ENCODE results near the gene ZDHHC11.
"Not testable (repeated sequence)": the region's sequence is repeated elsewhere in the genome, so short reads cannot be mapped to it uniquely, and the experiment has no call there.

The ZDHHC11 gene

DNA sequence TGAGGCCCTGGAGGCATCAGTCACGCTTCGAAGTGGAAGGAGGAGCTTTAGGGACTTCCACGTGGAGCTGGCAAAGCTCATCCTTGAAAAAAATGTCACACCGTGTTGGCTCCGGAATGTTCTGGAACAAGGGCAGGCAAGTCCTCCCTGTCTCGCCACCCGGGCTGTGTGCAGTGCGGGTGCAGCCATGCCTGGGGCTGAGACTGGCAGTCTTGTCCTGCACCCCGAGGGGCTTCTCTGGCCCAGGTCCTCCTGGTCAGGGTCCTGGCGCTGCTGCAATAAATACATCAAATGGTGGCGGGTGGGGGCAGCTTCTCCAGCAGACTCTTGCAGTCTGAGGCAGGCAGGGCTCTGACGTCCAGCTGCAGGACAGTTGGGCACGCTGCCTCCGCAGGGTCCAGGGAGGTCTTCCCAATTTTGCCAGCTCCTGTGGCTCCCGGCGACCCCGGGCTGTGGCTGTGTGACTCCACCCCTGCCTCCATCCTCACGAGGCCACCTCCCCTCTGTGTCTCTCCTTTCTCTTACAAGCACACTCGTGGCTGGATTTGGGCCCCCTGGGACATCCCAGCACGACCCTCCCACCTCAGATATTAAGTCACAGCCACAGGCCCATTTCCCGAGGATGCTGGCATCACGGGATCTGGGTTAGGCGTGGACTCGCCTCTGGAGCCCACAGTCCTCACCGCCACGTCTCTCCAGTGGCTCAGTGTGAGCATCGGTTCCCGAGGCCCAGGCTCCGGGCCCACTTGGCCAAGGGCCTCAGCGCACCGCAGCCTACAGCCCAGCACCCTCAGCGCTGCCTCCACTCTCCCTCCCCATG, 8.2 kb downstream of the ZDHHC11 start:
- not testable (repeated sequence) for DNase-seq

DNA sequence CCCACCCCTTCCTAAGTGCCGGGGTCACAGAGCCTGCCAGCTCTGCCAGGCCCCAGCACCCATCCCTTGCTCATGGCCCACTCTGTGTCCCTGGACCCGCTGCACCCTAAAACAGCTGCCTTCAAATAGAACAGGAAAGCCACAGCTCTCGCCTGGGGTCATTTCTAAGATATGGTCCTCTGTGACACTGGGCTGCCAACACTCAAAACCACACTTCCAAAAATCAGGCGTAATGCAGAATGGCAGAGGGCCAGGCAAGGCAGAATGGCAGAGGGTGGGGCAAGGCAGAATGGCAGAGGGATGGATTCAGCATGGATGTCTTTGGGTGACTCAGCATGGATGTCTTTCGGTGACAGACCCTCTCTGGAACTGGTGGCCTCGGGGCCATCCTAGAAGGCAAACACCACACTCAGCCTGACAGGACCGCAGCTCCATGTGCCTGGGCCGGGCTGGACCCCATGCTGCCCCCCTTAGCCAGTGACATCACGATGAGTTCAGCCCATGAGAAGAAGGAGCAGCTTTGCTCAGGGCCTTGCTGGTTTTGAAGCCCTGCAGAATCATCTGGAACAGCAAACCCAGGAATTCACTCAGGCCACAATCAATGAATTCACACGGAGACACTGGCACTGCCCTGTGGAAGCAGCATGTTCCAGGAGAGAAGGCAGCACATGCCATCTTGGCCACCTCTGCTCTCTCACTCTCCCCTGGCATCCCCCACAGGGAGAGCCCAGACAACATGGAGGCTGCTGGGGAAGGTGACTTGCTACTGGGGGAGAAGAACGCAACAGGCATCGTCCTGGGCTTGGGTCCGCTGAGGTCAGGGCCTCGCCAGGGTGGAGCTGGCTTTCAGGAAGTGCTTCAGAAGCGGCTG, 9.0 kb downstream of the ZDHHC11 start:
- peak; percentile 1 for DNase-seq

DNA sequence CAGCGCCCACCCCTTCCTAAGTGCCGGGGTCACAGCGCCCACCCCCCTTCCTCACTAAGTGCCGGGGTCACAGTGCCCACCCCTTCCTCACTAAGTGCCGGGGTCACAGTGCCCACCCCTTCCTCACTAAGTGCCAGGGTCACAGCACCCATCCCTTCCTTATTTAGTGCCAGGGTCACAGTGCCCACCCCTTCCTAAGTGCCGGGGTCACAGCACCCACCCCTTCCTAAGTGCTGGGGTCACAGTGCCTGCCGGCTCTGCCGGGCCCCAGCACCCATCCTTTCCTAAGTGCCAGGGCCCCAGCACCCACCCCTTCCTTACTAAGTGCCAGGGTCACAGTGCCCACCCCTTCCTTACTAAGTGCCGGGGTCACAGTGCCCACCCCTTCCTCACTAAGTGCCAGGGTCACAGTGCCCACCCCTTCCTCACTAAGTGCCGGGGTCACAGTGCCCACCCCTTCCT, 9.8 kb downstream of the ZDHHC11 start:
- not testable (repeated sequence) for DNase-seq

DNA sequence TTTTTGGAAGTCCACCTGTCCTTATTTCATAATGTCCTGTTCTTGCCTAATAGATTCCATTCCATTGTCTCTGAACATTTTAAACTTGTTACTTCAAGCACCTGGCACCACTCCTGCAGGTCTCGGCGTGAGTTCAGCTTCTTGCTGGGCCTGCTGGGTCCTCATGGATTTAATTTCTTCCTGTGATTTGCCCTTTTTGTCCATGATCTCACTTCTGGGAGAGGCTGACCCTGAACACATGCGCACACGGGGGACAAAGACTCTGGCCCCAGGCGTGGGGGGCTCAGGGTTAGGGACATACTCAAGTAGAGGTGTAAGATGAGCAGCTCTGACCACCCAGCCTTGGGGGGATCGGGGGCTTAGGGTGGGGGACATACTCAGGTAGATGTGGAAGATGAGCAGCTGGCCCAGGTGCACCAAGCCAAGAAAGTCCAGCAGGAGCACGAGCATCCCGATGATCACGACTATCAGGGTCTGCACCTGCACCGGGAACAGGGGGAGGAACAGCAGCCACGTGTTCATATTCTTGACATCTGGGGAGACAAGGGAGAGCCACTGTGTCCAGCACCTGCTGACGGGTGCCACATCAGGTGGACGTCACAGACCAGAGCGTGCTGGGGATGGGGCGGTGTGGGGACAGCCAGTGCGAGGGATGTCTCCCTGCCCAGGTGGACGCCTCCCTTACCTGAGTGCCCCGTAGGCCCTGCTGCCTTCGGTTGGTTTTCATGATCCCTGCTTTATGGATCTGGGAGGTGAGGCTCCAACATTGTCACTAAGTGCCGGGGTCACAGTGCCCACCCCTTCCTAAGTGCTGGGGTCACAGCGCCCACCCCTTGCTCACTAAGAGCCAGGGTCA, 10.4 kb downstream of the ZDHHC11 start:
- DNase-seq = peak; percentile 0

DNA sequence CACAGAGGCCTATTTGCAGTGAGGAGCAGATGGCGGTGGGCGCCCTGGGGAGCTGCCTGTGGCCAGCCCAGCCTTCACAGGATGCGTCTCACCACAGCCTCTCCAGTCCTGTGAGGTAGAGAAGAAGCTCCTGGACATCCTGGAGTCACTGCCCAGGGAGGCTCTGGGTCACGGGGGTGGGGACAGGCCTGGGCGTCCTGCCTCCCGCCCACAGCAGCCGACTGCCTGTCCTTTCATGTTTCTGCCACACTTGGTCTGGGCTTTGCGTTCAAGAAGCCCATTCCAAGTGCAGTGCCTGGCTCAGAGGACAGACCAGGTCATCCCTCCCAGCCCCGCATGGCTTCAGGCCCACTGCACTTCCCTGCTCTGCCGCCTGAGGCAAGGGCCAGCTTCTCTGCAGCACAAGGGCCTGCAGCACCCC, 12.3 kb downstream of the ZDHHC11 start:
- not testable (repeated sequence) for DNase-seq

DNA sequence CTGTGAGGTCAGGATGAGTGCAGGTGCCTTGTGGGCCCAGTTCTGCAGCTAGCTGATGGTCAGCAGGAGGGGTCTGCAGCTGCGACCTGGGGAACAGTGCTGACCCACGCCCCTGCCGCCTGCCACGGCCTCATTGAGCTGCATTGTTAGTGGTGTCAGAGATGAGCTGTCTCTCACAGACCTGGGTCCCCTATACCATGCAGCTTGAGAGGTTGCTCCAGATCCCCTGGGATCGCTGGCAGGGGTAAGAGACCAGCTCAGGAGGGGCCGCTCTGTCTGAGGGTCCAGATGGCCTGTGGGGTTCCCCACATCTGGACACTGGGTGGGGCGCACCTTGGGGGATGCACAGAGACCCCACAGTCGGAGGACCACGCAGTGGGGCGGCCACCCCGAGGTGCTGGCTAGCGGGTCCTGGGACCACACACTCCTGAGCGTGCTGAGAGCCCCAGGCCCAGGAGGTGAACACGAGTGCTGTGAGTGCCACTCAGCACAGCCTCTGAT, 13.1 kb downstream of the ZDHHC11 start:
- not testable (repeated sequence) for DNase-seq

DNA sequence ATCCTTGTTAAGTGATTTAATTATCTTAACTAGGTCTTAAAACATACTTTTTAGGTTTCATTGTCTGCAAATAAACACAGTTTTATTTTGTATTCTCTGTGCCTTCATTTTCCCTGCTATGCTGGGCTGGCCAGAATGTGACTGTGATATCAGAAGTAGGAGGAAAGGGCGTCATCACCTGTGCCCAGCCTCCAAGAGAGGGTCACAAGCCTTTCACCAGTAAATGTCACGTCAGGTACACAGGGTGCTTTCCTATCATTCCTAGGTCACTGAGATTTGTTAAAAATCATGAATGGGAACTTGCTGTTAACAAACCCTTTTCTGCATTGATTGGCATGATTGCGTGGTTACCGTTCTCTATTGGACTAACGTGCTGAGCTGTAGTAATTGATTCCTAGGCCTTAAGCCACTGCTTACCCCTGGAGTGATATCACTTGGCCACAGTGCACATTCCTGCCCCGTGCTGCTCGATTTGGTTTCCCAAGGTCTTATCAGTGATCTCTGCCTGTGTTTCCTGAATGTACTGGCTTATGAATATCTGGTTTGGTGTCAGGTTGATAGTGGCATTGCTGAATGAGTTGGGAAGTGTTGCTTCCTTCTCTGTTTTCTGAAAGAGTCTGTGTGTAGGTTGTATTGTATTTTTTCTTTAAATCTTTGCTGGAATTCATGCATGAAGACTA, 14.7 kb downstream of the ZDHHC11 start:
- not testable (repeated sequence) for DNase-seq

DNA sequence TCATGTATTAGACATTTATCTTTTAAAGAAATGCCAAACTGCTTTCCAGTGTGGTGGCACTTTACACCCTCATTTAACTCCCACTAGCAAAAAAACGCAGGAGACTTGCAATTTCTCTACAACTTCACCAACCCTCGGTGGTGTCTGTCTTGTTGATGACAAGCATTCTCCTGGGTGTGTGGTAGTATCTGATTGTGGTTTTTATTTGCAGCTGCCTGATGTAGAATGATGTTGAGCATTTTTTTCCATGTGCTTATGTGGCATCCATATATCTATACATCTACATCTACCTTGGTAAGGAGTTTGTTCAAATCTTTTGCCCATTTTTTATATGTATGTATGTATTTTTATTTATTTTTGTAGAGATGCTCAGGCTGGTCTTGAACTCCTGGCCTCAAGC, 16.8 kb downstream of the ZDHHC11 start:
- DNase-seq = not testable (repeated sequence)

DNA sequence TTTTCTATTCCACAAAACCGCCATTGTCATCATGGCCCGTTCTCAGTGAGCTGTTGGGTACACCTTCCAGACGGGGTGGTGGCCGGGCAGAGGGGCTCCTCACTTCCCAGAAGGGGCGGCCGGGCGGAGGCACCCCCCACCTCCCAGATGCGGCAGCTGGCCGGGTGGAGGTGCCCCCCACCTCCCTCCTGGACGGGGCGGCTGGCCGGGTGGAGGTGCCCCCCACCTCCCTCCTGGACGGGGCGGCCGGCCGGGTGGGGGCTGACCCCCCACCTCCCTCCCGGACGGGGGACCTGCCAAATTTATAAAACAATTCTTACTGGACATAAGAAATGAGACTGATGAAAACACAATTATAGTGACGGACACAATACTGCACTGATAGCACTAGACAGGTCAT, 22.6 kb downstream of the ZDHHC11 start:
- DNase-seq = not testable (repeated sequence)

DNA sequence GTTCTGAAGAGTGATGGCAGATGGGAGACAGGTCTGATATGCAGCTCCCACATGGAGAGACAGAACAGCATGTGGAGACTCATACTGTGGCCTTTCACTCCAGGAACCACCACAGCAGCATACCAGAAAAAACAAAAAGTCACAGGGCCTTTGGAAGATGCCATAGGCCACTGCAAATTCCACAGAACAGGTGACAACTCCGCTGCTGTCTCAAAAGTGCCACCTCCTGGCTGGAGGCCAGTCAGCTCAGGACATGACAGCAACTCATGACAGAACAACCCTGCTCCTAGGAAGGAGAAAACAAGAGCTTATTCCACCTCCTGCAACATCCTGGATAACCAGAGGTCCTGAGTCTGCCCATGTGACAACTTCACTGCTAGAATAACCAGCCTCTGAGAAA, 25.2 kb downstream of the ZDHHC11 start:
- not testable (repeated sequence) for DNase-seq

DNA sequence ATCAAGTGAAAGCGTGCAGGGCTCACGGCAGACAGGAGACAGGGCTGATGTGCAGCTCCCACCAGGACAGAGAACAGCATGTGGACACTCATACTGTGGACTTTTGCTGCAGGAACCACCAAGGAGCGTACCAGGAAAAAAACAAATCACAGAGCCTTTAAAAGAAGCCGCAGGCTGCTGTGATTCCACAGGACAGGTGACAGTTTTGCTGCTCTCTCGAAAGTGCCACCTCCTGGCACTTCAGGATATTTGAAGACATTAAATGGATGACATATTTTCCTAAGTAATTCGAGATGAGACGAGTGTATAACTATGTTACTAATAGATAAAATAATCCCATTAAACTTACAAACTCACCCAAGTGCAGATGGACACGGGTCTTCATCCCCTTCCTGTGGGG, 29.3 kb downstream of the ZDHHC11 start:
- DNase-seq = no peak

DNA sequence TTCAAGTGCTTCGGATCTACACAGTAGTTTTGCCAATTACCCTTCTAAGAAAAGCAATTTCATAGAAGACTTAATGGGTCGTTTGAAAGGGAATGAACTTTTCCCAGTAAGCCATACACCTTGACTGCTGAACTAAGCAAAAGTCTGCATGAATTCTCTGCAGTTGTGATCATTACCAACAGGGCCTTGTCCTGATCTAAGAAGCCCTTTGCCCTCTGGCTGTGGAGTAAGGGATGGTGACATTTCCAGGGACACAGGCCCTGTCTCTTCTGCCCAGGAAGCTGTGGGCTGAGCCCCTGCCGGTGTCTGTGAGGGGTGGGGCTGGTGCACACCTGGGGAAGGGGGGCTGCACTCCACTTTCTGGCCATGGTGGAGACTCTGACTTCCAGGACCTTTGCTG, 30.5 kb downstream of the ZDHHC11 start:
- DNase-seq = no peak

DNA sequence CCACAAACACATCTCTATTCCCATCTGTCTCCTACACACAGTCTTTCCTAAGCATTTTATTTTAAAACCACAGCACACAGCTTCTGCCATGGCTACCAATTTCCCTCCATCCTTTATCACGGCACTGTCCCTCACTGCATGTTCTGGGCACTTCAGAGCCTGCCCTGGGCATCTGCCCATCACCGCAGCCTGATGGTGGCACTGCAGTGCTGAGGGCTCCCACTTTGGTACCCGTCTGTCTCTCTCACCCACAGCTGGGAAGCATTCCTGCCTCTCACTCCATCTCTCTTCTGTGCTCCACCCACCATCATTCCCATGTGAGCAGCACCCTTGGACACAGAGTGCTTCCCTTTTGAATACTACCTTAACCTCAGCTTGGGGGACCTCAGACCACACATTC, 31.7 kb downstream of the ZDHHC11 start:
- DNase-seq = no peak

DNA sequence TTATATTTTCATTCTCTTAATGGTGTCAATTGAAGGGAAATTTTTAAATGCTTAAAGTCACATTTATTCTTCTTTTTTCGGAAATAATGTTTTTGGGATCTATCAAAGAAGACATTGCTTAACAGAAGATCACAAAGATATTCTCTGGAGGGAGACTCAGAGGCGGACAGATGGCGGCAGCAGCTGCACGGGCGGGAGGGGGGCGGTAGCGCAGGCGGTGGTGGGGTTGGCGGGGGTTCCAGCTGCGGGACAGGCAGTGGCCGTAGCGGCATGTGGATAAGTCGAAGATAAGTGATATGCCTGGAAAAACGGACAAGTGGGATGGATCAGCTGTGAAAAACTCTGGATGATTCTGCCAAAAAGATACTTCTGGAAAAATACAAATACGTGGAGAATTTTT, 34.6 kb downstream of the ZDHHC11 start:
- no peak for DNase-seq

DNA sequence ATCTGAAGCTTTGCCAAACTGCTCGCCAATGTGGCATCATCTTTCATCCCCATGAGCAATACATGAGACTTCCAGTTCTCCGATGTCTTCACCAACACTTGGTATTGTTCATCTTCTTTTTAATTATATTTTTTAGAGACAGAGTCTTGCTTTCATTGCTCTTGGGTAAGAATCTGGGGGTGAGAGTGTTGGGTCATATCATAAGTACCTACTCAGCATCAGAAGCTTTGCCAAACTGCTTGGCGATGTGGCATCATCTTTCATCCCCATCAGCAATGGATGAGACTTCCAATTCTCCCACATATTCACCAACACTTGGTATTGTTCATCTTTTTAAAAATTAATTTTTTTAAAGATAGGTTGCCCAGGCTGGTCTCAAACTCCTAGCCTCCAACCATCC, 35.3 kb downstream of the ZDHHC11 start:
- DNase-seq = no peak

DNA sequence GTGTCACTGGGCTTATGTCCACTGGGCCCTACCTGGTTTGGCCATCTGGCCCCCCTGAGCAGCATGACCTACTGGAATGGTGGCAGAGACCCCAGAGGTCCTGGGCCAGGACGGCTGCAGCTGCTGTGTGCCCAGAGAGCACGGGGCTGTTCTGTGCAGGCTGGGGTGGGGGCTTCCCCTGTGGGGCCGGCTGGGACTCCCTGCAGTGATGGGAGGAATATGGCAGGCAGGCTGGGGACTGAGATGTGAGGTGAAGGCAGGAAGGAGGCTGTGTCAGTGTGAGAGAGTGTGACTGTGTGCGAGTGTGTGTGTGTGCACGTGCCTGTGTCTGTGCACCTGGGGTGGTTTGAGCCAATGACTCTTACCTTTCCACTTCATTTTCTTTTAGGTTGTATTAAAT, 37.2 kb downstream of the ZDHHC11 start:
- DNase-seq = not testable (repeated sequence)

DNA sequence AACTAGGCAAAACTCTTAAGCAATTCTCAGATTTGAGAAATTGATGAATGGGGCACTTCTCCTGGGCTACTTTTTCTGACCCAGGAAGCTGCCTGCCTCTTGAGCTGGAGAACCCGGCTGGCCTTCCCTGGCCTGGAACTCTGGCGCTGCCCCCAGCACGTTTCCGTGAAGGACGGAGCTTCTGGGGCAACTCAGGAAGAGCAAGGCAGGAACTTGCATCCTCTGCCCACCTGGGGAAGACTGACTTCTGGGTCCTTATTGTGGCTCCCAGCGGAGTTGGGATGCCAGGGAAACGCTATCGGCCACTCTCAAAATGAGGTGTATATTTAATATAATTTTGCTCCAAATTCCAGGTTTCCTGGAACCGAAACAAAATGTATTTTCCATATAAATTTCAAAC, 39.4 kb downstream of the ZDHHC11 start:
- not testable (repeated sequence) for DNase-seq

DNA sequence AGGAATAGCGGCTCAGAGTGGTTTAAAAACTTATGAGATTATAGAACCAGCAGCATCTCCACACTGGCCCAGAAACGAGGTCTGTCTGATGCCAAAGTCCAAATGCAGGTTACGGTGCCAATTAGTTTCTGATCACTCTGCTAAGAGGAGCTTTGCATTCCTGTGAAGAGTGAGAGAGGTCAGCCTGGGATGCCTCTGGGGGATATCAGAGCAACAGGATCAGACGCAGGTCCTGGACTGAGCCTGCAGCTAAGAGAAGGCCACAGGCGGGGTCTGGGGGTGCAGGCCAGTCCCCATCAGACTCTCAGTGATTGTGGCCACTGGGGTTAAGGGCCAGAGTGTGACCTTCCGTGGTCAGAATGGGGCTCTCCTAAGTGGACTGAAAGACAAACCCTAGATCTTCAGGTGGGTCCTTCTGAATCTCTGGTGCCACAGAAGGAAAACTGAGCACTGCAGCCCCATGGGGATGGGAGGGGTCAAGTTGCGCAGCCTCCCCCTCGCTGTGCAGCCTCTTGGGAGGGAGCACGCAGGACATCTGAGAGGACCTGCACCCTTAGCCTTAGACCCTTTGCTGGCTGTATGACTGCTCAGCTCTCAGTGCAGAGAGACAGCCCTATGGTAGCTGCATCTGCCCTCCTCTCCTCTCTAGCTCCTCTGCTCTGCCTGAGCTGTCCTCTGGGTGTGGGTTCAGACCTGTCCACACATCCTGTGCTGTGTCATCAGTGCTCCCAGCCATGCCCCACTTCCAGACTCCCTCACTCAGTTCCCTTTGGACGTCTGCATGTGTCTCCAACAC, 42.9 kb downstream of the ZDHHC11 start:
- not testable (repeated sequence) for DNase-seq

DNA sequence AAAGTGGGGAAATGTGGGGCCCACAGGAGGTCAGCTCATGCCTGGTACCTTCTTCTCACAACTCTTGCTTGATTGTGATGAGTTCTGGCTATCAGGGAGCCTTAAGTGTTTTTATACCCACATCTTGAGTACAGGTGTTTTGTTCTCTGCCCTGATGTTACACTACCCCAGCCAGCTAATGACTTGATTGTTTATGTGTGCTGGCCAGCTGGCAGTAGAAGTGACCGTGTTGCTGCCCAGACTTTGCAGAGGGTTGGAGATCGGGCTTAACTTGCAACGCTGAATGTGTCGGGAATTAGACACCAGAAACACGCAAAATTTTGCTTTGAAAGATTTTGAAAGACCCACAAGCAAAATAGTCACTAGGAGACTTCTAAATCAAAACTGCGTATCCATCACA, 49.3 kb downstream of the ZDHHC11 start:
- no peak for DNase-seq

DNA sequence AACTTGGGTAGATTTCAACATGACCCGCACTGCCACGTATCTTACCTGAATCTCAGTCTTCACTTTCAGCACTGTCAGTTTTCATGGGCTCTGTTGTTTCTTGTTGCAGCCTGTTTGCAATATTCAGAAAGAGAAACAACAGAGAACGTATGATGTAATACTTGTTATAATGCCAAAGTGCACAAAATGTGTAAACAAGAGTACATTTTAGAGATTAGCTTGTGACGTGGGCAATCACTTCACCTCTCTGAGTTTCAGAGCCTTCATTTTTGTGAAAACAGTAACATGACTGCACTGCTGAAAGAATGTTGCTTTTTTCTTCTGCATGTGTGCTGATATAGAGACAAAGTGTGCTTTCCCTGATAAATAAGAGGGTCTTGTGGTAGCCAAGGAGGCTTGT, 49.7 kb downstream of the ZDHHC11 start:
- DNase-seq = not testable (repeated sequence)

DNA sequence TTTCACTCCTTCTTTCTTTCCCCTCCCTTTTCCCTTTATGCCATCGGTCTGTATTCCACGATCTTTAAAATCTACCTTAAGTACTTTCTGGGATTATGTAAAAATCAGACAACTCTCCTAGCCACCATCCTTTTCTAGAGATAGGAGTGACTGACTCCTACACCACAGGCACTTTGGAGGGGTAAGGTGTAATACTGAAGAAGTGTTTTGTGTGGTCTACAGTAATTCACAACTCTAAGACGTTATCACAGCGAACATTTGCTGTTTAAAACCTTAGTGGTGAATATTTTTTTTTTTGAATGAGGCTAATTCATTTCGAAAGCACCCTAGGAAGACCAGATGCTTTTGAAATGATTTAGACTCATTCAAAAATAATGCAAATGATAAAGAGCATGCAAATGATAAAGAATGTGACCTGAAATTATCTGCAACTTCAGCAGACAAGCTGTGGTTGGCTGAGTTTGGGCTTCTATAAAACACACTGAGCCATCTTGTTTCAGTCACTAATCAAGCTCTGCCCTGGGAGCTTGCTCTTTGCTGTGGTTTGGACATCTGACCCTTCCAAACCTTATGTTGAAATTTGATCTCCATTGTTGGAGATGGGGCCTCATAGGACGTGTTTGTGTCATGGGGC, 52.2 kb downstream of the ZDHHC11 start:
- not testable (repeated sequence) for DNase-seq

All from stimulated activated CD4-positive, alpha-beta T cell treated with anti-CD3 and anti-CD28 coated beads, Interleukin-1b, Interleukin-23, amount 100 ng/mL, for 48 hours (primary cell).